CD4-positive, alpha-beta T cell treated with Interferon gamma for 1 hour (primary cell): Measurements from ENCODE around the gene ENOX2.

Experiments used
- DNase-seq: peaks from one replicate; pipeline ENCODE4 v3.0.0-alpha.2; 2020

ENOX2 gene

DNA sequence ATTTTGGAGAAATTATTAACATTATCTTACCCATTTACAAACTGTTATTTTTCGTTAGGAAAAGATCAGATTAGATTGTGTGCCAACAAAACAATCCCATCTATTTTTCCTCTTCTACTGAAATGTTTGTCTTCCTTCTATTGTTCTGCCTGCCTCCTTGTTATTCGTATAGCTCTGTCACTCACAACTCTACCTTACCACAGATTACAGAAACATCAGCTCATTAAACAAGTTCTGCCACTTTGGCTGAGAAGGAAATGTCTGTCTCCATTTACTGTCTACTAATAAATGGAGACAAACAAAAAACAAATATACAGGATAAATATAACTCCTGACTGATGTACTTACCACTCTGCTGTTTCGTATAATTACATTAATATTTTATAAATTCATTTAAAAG lies 211.4 kb downstream of the ENOX2 start:
- no peak for DNase-seq

DNA sequence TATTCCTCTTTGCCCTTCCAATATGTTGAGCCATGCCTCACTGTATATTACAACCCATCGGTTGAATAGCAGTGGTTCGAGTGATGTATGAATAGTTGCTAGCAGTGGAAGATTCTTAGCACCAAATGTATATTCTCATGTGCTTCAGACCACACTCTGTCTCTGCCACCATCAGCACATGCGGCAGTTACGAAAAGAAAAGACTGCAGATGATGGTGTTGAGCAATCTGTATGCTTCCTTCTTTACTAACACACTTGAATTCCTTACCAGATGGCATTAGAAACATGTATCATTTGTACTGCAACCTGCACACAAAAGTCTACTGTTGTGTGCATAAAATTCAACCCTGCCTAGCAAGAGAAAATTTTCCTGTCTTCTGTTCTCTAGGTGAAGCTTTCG lies 214.6 kb downstream of the ENOX2 start:
- no peak for DNase-seq

GRCh38 chrX:130682990-130683389 lies 220.0 kb downstream of the ENOX2 start:
- DNase-seq: no peak

DNA sequence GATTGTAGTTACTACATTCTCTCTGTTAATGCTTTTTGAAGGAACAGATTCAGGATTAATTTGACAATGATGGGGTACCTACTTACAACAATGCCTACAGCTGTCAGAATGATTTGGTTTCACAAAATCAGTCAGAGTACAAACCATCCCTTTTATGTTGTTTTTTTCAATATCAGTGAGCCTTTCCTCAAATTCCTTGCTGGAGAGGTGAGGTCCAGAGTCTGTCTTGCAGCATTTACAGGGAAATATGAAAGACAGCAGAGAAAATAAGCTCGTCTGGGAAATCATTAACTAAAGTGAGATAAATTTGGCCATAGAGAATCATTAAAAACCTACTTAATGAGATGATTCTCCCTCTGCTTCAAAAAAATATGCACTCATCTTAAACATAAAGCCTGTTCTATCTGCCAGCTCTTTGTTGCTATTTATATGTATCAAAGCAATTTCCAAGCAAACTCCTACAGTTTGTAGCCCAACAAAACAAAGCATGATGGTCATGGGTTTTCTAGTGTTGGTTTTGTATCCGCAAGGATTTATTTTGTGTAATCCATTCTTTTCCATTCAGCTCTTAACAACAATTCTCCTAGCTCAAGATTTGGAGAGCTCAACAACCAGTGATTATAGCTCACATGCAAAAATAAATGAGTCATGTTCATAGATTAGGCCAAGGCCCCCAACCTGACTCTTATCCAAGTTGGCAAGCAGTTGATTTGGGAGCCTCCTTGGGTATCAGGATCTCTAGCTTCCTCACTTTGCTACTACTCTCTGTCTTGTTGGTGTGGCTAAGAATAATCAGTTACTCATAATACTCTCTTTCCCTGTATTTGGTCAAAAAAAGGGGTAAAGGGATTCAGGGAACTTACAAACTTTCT lies 222.6 kb downstream of the ENOX2 start:
- DNase-seq: no peak

DNA sequence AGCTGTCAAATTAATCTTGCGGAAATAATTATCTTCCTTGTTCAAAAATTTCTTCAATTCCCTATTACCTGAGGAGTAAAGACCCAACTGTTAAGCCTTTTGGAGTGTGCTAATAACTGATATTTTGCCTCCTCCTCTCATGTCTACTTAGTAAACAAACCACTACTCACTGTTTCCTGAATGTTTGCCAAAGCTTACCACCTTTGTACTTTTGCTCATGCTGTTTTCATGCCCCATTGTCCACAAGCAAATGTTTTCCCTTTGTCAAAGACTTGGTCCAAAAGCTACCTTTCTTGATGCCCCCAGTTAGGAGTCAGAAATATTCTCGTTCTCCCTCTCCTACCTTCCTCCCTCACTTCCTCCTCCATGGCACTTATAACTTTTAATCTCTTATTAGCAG lies 226.1 kb downstream of the ENOX2 start:
- DNase-seq: no peak

DNA sequence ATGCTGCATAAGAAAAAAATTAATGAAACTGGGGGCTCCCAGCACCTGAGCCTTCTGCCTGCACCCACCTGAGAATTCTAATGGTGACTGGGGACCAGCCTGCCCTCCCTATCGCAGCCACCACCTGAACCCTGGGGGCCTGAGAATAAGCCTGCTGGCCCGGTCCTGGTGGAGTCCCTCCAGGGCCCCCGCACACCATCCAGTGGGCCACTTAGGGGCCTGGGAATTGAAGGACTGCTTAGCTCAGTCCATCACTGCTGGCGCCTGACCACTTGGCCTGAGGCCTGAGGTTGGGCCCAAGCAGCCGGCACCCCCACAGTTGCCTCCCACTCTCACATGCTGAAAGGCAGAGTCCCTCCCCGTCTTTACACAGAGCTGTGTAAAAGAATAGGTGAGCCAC lies 230.8 kb downstream of the ENOX2 start:
- no peak for DNase-seq

- DNase-seq: no peak
Measured at GRCh38 chrX:130669233-130669632, 233.8 kb downstream of the ENOX2 start.

DNA sequence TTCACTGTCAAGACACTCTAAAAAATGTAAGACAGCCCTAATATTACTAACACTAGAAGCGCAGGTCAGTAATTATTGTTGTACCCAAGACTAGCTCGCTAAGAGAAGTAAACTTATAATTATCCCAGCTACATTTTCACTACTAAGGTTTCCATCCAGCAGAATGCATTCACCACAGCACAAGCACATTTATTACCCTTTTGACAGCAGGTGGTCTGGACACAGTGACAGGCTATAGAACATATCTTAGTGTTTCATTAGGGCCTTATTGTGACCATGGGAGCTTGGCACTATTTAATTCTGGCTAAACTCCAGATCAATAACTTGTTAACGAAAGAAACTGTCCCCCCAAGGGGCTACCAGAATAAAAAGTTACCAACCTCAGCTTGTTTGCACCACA lies 237.7 kb downstream of the ENOX2 start:
- DNase-seq: no peak

DNA sequence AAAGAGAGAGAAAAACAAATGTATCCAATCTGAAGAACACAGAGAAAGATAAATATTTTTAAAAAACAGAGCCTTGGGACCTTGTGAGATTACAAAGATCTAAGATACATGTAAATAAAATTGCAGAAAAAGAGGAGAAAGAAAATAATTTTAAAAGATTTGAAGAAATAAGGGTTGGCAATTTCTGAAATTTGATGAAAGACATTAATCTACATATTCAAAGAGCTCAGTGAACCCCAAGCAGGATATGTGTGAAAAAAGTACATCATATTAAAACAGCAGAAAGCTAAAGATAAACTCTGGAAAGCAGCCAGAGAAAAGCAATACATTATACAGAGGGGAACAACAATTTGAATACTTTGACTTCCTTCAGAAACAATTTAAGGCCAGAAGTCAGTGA lies 244.7 kb downstream of the ENOX2 start:
- DNase-seq: no peak

- DNase-seq: no peak
Measured at GRCh38 chrX:130654409-130654950, 248.5 kb downstream of the ENOX2 start.

DNA sequence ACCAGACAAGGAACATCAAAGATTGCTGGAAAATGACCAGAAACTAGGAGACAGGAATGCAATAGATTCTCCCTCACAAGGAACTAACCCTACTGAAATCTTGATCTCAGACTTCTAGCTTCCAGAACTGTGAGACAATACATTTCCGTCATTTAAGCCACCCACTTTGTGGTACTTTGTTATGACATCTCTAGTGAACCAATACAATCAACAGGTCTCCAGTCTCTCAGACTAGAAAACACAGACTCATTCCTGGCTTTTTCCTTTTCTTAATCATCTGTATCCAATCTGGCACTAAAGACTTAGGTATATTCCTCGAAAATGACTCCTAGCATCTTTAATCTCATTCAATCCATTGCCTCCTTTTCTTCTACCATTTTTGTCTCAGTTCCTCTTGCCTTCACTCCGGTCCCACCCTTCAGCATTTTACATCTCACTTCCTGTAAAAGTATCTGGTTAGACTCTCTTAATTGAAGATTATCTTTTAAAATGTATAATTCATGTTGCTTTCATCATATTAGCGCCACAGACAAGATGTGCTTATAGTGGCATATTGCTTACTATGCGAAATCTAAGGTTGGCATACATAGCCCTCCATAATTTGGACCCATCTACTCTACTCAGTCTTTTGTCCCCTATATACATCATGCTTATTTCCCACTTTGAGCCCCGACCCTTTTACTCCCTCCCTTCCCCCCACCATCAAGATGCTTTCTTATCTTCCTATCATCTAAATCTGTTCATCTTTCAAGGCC lies 250.0 kb downstream of the ENOX2 start:
- no peak for DNase-seq

DNA sequence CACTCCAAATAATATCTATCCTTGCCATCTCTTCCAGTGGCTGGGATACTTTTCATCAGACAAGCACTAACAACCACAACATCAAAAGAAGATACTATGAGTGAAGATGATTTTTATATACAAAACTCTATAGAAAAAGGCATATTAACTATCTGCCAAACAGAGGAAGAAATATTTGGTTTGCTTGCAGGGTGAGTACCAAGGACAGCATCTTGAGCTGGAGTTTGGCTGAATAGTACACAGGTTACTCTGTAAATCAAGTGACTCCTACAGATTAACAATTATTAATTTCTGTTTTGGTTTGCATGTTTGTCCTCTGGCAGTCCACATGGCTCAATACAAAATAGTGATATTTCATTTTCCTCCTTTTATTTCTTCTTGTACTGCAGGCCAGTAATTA lies 253.3 kb downstream of the ENOX2 start:
- DNase-seq: no peak

DNA sequence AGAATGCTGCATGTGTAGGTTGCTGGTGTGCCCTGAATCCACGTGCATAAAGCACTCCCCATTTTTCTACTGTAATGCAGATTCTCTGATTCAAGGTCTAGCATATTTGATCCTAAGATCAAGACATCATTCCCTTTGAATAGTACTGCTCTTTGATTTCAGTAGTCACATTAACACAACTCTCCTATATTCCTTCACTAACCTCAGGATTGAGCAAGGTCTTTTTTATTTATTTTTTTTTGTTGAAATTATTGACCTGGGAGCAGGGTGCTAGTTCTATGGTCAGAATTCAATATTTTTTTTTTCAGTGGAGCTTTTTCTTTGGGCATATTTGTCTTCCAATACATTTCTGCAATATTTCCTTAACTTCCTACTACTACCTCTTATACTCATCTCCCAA lies 255.5 kb downstream of the ENOX2 start:
- no peak for DNase-seq

- DNase-seq: no peak
Measured at GRCh38 chrX:130645955-130646583, 256.9 kb downstream of the ENOX2 start.

GRCh38 chrX:130637591-130637990 lies 265.4 kb downstream of the ENOX2 start:
- DNase-seq: no peak

GRCh38 chrX:130636277-130636676 lies 266.7 kb downstream of the ENOX2 start:
- DNase-seq: no peak

- no peak for DNase-seq
Measured at GRCh38 chrX:130631011-130631410, 272.0 kb downstream of the ENOX2 start.

DNA sequence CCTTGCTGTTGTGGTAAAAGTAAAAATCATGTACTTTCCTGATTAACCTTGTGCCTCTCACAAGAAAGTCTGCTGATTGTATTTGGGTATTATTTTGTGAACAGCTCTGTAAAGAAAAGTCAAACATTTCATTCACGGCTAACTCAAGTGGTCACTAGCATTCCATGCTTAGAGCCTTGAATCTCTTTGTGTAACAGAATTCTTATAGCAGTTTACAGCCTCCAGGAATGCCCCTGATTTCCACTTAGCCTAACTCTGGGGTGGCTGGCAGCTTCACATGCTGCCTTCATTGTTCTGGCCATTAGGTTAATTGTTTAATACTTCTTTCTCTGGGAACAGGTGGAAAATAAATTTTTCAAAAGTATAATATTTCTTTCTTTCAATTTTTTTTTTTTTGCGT lies 274.5 kb downstream of the ENOX2 start:
- DNase-seq: no peak

GRCh38 chrX:130626521-130626920 lies 276.5 kb downstream of the ENOX2 start:
- no peak for DNase-seq

GRCh38 chrX:130625386-130625785 lies 277.6 kb downstream of the ENOX2 start:
- no peak for DNase-seq

DNA sequence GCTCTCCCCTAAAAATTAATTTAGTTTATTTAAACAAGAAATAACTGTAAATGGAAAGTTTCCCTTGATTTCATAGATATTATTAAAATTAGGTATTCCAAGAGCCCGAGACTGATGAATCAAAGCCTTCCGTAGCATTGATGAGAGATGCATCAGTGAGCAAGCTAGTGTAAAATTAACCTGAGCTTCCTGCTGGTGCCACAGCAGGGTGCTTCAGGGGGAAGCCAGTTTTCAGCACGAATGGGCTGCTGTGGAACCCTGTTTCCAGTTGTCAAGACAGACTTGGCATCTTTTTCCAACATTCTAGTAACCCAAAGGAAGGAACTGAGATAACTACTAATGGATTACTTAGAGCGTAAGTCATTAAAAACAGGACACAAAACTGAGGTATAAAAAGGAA lies 279.5 kb downstream of the ENOX2 start:
- DNase-seq: no peak

GRCh38 chrX:130615941-130616340 lies 287.1 kb downstream of the ENOX2 start:
- no peak for DNase-seq

DNA sequence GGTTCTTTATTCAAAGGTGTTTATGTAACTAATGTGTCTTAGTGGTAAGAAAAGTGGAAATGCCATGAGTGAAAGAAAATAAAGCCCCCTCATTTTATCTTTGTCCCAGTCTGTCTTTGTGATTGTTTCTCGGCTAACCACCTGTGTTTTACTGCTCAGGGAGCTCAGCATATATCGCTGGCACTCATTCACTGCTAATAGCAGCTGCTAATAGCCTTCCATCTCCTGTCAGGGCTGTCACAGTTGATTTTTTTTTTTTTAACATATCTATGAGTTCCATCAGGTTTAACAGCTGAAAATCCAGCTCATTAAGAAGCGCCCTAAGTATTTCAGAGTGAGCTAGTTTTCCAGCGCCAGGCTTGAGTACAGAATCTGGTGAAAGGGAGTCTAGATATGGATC lies 295.6 kb downstream of the ENOX2 start:
- DNase-seq: no peak

DNA sequence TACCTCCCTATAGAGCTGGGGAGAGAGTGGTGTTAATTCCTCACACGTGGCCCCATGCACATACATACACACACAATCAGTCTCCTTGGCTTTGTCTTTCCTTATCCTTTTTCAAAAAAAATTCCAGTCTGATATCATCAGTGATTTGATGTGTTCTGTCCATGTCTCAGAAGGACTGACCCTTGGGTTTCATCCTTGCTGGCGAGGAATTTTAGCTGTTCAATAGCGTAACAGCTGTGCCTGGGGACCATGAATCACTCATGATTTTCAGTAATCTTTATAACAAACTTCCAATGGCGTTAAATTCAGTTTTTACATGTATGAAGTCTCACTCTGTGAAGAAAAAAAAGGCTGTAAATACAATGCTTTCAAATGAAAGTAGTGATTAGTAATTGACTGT lies 296.6 kb downstream of the ENOX2 start:
- DNase-seq: no peak
